ENCODE data around the gene RRAGD. TPM values are rescaled to one million over a fixed set of nuclear protein-coding genes. Genes with fewer than 3 reads are reported as not detected.

The RRAGD gene
- total RNA-seq, 2 experiments from 2014 or later = 9.0 to 10.2 TPM

DNA sequence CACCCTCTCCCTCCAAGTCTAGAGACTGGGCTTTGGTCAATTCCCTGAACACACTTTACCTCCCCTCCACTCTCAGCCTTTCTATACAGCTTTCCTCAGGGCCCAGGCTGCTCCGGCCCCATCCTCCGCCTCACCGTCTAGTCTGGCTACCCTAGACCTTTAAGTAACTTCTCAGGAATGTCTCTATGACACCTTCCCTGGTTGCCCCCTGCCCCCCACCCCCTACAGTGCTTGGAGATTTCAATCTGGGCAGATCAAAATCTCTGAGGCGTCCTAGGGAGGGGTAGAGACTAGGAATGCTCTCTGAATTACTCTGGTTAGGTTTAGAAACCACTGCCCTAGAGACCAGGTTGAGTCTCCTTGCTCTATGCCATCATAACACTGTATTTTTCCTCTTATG is 65.6 kb downstream of the RRAGD start:
- Mint-ChIP-seq H3K4me3 (no peak overlapping the region), H3K27me3 (no peaks in the 10 kb centered on the region), H3K36me3 (ENCODE audit: low read depth) (peaks cover 17% of the 10 kb centered on the region), H3K4me1 (ENCODE audit: low read depth) (peaks cover 66% of the 10 kb centered on the region), H3K9me3 (no peaks in the 10 kb centered on the region), H3K27ac (no peak overlapping the region)
- ATAC-seq (ENCODE audit: poor library complexity) (no peak), DNase-seq (no peak)
- no peak overlapping the region for H3K4me3 ChIP-seq (ENCODE audit: low read length)
- peaks cover 9% of the 10 kb centered on the region for H3K36me3 ChIP-seq (ENCODE audit: insufficient read depth, low read length)
- H3K9me3 ChIP-seq (ENCODE audit: control insufficient read depth in 1 of 2, insufficient read depth in 1 of 2, low read length in 2 of 2) = no peaks in the 10 kb centered on the region
- H3K27me3 ChIP-seq (ENCODE audit: control insufficient read depth in 1 of 2, insufficient read depth in 2 of 2, low read length in 2 of 2) = no peaks in the 10 kb centered on the region
- ChIA-PET CTCF (interaction anchor here (1.1 kb wide), 1 partner anchor 26 kb away, joined by 3 read pairs; no protein-coding TSS in a partner anchor), POLR2A (interaction anchor here (0.8 to 3.5 kb wide), 4 partner anchors 26 to 267 kb away, joined by 3 to 13 read pairs (median 4); partner anchors contain the start of genes PM20D2 and PNRC1)
- no peak for TF ChIP-seq CTCF (IDR thresholded peaks at IDR 0.05)
- intact Hi-C loops (cut with DNase I, micrococcal nuclease) = loop anchor here in 1 of 2 experiments (5.0 kb wide), 2 partner anchors 66 to 199 kb away; partner anchors contain the start of genes PM20D2 and RRAGD
- H3K27ac ChIP-seq (ENCODE audit: low read depth in 1 of 2, low read length in 2 of 2) = no peak overlapping the region
- peaks cover 30% of the 10 kb centered on the region for H3K4me1 ChIP-seq (ENCODE audit: insufficient read depth, low read length)

DNA sequence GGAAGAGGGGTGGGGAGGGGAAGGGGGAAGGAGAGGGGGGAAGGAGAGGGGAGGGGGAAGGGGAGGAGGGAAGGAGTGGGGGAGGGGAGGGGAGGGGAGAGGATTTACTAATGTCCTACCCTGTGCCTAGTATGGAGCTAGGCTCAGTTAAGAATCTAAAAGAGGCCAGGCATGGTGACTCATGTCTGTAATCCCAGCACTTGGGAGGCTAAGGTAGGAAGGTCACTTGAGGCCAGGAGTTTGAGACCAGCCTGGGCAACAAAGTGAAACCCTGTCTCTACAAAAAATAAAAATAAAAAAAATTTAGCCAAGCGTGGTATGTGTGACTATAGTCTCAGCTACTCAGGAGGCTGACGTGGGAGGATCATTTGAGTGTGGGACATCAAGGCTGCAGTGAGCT is 72.5 kb downstream of the RRAGD start:
- Mint-ChIP-seq H3K9me3 (no peaks in the 10 kb centered on the region), H3K4me3 (no peak overlapping the region), H3K4me1 (ENCODE audit: low read depth) (peaks cover 9% of the 10 kb centered on the region), H3K27ac (no peak overlapping the region), H3K27me3 (no peaks in the 10 kb centered on the region), H3K36me3 (ENCODE audit: low read depth) (peaks cover 74% of the 10 kb centered on the region)
- Histone ChIP-seq H3K36me3 (ENCODE audit: insufficient read depth, low read length) (peaks cover 69% of the 10 kb centered on the region), H3K4me1 (ENCODE audit: insufficient read depth, low read length) (no peaks in the 10 kb centered on the region), H3K9me3 (ENCODE audit: control insufficient read depth in 1 of 2, insufficient read depth in 1 of 2, low read length in 2 of 2) (no peaks in the 10 kb centered on the region), H3K4me3 (ENCODE audit: low read length) (no peak overlapping the region), H3K27me3 (ENCODE audit: control insufficient read depth in 1 of 2, insufficient read depth in 2 of 2, low read length in 2 of 2) (no peaks in the 10 kb centered on the region), H3K27ac (ENCODE audit: low read depth in 1 of 2, low read length in 2 of 2) (no peak overlapping the region)
- intact Hi-C loops (cut with DNase I, micrococcal nuclease) = no loop called here
- TF ChIP-seq CTCF (IDR thresholded peaks at IDR 0.05) = no peak
- DNase-seq (no peak), ATAC-seq (ENCODE audit: poor library complexity) (no peak)
- ChIA-PET POLR2A (interaction anchor here (1.6 kb wide), 1 partner anchor 11 kb away, joined by 7 read pairs; no protein-coding TSS in a partner anchor), CTCF (interaction anchor here (0.8 kb wide), 1 partner anchor 32 kb away, joined by 3 read pairs; no protein-coding TSS in a partner anchor)

DNA sequence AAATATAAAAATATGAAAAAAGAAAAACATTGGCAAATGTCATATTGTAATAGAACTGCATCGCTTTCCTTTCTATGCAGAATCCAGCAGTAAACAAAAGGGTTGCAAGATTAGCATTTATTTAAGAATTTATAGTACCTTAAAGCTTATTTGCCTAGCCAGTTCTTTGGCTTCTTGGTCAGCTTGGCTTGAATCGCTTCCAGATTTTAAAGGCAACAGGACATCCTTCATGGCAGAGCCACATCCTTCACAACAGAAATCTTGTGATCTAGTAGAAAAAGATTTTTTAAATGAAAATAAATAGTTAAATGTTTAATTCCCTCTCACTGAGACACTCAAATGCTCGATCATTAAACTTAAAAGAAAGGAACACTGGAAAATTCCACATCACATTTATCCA is 76.9 kb downstream of the RRAGD start:
- H3K27ac ChIP-seq (ENCODE audit: low read depth in 1 of 2, low read length in 2 of 2) = no peak overlapping the region
- peaks cover 78% of the 10 kb centered on the region for H3K36me3 Mint-ChIP-seq (ENCODE audit: low read depth)
- H3K27ac Mint-ChIP-seq = no peak overlapping the region
- ChIA-PET POLR2A (no interaction called here), CTCF (interaction anchor here (0.9 to 1.3 kb wide), 2 partner anchors 37 to 74 kb away, joined by 3 read pairs; no protein-coding TSS in a partner anchor)
- no peaks in the 10 kb centered on the region for H3K9me3 Mint-ChIP-seq
- no peaks in the 10 kb centered on the region for H3K27me3 ChIP-seq (ENCODE audit: control insufficient read depth in 1 of 2, insufficient read depth in 2 of 2, low read length in 2 of 2)
- H3K4me3 ChIP-seq (ENCODE audit: low read length) = no peak overlapping the region
- ATAC-seq (ENCODE audit: poor library complexity) = no peak
- no peaks in the 10 kb centered on the region for H3K9me3 ChIP-seq (ENCODE audit: control insufficient read depth in 1 of 2, insufficient read depth in 1 of 2, low read length in 2 of 2)
- peaks cover 74% of the 10 kb centered on the region for H3K36me3 ChIP-seq (ENCODE audit: insufficient read depth, low read length)
- no peaks in the 10 kb centered on the region for H3K4me1 ChIP-seq (ENCODE audit: insufficient read depth, low read length)
- no peak for DNase-seq
- H3K4me1 Mint-ChIP-seq (ENCODE audit: low read depth) = no peaks in the 10 kb centered on the region
- intact Hi-C loops (cut with DNase I, micrococcal nuclease) = no loop called here
- no peaks in the 10 kb centered on the region for H3K27me3 Mint-ChIP-seq
- H3K4me3 Mint-ChIP-seq = no peak overlapping the region
- TF ChIP-seq CTCF (IDR thresholded peaks at IDR 0.05) = no peak
